ENCODE data around the gene SLC12A9. TPM values are rescaled to one million over a fixed set of nuclear protein-coding genes. Genes with fewer than 3 reads are reported as not detected.

Gene SLC12A9
- polyA plus RNA-seq, 1 donor: 23.5 TPM

DNA sequence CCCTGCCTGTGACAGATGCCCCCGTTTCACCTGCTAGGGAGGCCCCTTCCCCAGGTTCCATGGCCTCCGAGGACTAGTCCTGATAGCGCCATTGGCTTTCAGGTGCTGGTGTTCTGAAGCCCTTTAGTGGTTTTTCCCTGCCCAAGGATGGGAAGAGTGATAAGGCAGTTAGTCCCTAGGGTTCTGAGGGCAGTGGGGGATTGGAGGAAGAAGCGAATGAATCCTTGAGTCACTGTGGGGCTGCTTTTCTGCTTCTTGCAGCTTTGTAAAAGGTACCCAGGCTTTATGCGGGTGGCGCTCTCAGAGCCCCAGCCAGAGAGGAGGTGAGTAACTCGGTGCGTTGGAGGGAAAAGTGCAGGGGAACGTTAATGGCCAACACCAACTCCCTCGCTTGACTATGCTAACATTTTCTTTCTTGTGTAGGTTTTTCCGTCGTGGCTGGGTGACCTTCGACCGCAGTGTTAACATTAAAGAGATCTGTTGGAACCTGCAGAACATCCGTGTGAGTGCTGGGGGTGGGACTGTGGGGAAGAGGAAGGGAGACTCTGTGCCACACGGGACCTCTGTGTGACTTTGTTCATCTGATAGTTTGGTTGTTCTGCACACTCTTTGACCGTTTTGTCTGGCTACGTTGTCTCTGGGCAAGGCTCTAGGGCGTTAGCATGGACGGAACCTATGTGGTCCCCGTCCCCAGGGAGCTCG lies 33.1 kb downstream of the SLC12A9 start:
- no peak for DNase-seq

DNA sequence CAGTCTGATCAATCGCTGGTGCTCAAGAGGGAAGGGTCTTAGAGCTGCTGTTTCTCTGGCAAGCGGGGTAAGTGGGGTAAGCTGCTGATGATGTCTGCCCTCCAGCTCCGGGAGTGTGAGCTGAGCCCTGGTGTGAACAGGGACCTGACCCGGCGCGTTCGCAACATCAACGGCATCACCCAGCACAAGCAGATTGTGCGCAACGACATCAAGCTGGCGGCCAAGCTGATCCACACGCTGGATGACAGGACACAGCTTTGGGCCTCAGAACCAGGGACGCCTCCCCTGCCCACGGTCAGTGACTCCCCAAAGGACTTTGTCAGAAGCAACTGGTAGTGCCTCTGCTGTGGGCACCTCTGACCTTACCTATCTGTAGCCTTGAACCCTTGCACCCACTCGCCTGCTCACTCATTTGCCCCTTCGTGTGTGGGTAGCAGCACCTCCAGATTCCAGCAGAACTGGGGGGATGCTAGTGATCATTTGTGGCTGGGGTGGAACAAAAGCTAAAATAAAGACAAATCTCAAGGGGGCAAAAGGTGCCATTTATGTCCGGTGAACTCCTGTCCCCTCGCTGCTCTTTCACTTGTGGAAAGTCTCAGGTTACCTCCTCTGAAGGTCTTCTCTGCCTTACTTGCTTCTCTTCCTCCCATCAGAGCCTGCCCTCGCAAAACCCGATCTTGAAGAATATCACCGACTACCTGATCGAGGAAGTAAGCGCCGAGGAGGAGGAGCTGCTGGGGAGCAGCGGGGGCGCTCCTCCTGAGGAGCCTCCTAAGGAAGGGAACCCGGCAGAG lies 33.8 kb downstream of the SLC12A9 start:
- DNase-seq: no peak

DNA sequence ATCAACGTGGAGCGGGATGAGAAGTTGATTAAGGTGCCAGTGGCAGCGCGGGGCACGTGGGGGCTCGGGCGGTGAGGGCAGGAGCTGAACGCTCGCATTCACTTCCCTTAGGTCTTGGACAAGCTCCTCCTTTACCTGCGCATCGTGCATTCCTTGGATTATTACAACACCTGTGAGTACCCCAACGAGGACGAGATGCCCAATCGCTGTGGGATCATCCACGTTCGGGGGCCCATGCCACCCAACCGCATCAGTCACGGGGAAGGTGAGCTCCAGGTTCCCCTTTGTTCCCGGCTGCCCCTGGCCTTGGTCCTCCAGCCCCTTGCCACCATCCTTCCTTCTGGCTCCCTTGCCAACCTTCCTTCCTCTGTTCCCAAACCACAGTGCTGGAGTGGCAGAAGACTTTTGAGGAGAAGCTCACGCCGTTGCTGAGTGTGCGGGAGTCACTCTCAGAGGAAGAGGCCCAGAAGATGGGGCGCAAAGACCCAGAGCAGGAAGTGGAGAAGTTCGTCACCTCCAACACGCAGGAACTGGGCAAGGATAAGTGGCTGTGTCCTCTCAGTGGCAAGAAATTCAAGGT lies 34.5 kb downstream of the SLC12A9 start:
- no peak for DNase-seq

DNA sequence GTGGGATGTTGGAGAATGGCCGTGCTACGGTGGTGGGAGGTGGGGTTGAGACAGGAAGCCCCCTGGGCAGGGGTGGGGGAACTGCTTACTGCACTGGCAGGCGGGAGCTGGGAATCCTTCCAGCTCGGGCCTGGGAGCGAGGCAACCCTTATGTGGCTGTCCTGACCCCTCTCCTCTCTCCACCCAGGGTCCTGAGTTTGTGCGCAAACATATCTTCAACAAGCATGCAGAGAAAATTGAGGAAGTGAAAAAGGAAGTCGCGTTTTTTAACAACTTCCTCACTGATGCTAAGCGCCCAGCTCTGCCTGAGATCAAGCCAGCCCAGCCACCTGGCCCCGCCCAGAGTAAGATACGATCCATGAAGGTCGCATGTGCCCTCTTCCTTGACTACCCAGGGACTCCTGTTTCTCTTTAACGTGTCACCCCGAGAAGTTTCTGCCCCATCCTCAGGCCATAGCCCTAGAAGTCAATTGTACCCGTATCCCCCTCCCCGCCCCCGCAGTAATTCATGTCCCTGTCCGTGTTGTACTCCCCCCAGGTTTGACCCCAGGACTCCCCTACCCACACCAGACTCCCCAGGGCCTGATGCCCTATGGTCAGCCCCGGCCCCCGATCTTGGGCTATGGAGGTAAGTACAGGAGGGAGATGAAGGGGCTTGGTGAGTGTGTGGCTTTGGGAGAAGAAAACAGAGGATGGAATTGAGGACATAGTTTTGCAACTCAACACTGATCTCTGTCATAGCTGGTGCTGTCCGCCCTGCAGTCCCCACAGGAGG lies 35.2 kb downstream of the SLC12A9 start:
- no peak for DNase-seq

DNA sequence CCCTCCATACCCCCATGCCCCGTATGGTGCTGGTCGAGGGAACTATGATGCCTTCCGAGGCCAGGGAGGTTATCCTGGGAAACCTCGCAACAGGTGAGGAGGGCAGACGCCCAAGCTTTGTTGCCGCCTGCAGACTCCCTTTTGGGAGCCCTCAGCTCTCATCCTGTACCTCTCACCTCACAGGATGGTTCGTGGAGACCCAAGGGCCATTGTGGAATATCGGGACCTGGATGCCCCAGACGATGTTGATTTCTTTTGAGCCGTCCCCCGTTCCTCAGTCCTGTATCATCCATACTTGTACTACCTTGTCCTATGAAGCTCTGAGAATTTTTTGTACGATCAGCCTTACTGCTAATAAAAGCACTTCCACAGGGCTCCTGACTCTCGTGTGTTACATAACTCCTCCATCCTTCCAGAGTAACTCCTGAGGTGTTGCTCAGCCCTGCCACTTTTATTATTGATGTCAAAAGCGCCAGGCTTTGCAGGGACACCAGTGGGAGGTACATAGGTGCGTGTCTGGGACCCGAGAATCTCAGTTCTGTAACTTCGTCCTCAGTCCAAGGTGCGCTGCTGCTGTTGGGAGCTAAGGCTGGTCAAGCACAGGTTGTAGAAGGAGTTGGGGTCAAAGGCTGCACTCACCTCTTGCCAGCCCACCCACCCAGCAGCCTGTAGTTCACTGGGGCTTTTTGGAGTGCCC lies 35.9 kb downstream of the SLC12A9 start:
- no peak for DNase-seq

DNA sequence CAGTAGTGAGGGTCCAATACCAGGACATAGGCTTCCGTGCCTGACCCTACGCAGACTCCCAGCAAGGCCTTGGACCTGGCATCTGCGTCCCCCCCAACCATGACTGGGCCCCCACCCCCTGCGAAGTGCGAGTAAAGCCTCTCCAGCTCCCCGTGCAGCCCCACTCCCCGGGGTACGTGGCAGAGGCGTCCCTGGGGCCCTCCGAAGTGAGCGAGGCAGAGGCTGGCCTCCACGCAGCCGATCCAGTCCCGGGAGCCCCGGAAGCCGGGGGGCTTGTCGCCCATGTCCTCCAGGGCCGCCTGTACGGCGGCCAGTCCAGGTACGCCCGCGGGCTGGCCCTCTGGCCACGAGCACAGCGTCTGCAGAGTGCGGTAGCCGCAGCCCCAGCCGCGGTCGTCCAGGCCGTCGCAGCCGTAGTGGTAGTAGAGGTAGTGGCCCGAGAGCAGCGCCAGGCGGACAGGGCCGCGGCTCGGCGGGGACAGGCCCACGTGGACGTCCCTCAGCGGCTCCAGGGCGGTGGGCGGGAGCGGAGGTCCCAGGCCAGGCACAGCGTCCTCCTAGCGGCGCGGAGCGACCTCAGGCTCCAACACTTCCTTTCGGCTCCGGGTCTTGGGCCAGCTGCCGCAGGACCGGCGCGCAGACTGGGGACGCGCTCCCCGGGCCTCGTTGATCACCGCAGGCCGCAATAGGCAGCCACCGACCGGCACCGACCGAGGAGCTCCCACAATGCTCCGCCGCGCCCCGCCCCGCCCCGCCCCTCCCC lies 36.7 kb downstream of the SLC12A9 start, which contains the start of gene UFSP1:
UFSP1 (minus strand) TSS at position 728 of the 763 bp plus-strand sequence; CDS start at position 284, 444 bp downstream.
- no peak for DNase-seq

DNA sequence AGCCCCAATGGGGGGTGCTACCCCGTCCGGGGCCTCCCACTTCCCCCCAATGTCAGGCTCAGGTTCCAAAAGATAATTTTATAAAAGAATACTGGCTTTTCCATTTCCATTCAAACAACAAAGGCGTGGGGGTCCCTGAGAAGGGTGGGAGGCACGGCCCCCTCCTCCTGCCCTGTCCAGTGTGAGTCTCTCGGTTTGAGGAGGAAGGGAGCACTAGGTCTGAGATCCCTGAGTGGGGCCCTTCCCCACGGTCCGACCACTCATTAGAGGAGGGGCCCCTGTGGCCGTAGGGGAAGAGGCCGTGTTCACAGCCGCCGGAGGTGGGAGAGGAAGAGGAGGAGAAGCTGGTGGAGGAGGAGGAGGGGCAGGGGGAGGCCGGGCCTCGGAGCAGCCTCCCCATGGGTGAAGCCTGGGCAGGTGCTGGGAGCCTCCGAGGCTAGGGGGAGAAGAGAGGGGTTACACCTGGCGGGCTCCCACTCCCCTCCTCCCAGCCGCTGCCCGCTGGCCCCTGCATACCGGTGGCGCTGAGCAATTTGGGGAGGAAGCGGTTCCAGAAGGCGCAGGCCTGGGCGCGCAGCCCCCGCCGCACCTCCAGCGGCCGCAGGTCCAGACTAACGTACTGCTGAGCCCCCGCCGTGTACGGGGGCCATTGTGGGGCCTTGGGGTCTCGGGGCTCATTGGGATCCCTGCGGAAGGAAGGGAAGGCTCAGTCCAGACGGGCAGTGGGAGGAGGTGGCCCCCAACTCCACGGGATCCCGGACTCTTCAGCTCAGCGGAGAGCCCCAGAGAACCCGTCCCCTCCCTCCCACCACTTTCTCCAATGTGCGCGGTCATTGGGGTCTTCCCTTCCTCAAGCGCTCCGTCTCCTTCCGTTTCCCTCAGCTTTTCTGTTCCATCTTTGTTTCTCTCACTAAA lies 38.4 kb downstream of the SLC12A9 start:
- DNase-seq: no peak

DNA sequence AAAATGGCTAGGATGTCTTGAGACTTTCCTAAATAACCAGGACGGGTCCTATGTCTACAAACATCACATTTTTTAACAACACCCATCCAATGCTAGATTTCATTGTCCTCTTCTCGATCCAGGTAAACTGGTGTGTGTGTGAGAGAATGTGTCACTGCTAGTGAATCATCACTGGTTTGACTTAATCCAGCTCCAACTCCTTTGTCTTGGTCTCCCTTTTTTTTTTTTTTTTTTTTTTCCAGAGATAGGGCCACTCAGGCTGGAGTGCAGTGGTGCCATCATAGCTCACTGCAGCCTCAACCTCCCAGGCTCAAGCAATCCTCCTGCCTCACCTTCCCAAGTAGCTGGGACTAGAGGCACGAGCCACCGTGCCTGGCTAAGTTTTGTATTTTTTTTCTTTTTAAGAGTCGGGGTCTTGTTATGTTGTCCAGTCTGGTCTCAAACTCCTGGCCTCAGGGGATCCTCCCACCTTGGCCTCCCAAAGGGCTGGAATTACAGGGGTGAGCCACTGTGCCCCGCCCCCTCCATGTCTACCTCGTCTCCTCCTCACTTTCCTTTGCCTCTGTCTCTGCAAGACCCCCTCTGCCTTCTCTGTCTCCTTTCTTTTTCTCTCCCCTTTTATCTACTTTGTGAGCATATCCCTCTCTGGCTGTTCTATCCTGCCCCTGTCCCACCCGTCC lies 39.2 kb downstream of the SLC12A9 start:
- no peak for DNase-seq

DNA sequence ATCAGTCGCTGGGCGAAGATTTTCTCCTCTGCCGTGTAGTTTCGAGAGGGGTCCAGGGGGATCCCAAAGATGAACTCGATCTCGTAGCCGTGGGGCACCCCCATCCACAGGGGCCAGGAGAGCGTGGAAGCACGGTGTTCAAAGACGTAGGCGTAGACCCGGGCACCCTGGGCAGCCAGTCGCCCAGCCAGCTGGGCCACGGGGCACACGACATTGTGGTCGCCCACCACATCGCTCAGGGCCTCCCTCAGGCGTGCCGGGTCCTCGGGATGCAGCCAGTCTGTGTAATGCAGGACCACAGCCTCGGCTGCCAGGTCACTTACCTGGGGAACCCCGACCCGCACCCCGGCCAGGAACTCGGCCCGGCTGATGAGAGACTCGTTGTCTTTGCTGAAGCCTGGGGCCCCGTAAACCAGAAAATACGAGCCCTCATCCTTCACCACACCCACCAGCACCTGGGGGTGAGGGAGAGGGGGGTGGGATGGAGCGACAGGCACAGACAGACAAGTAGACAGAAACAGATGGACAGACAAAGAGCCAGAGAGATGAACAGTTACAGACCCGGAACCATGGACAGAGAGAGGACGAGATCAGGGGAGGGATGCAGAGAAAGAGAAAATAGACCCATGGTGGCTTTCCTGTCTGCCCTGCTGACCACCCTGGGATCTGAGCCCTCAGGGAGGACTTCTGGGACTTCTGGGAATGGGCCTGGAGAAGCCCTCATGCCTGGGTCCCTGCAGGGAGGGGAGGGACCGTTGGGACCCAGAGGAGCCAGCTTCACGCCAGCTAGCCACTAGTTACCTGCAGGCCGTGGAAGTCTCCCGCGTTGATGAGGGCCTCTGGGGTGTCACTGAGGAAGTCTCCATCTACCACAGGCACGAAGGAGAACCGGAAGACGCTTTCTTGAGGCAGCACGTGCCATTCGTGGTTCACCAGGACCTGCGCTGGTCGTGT lies 40.1 kb downstream of the SLC12A9 start:
- no peak for DNase-seq

DNA sequence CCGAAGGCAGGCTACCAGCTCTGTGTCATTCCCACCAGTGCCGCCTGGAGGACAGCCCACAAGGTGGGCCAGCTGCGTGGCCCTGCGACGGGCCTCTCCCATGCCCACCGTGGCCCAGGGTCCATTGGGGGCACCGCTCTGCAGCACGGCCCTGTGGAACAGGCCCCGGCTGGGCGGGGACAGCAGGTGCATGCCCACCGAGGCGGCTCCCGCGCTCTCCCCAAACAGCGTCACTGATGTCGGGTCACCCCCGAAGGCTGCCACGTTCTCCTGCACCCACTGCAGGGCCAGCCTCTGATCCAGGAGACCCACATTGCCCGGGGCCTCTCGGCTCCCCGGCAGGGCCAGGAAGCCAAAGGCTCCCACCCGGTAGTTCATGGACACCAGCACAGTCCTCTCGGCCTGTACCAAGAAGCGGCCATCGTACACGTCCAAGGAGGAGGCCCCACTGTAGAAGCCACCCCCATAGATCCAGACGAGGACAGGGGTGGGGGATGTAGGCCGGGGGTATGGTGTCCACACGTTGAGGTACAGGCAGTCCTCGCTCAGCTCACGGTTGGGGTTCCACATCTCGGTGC lies 40.9 kb downstream of the SLC12A9 start:
- DNase-seq: no peak

DNA sequence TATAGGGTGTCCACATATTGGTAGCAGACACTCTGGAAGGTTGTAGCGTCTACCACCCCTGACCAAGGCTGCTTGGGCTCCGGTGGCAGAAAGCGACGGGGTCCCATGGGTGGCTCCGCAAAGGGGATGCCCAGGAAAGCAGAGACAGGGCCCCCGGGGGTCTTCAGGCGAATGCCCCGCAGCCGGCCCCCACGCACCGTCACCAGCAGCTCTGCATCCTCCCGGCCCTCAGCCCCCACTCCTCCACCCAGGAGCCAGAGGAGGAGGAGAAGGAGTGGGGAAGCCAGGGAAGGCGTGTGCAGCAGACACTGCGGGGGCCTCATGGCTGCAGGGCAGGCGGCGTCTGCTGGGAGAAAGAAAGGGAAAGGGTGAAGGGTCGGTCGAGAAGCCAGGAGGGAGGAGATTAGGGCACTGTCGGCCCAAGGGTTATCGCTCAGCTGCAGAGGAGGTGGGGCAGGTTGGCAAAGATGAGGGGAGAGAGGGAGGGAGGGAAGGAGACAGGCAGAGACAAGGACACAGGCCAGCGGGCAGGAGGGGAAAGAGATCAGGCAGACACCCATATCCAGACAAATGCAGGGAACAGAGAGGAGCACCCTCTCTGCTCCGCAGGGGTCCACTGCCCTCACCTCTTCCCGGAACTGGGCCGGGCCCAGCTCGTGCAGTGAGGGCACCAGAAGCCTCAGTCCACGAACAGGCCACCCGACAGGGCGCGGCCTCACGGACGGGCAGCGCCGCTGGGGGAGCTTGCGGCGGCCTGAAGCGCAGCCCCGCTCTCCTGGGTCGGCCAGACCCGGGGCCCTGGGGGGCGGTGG lies 41.6 kb downstream of the SLC12A9 start:
- no peak for DNase-seq

DNA sequence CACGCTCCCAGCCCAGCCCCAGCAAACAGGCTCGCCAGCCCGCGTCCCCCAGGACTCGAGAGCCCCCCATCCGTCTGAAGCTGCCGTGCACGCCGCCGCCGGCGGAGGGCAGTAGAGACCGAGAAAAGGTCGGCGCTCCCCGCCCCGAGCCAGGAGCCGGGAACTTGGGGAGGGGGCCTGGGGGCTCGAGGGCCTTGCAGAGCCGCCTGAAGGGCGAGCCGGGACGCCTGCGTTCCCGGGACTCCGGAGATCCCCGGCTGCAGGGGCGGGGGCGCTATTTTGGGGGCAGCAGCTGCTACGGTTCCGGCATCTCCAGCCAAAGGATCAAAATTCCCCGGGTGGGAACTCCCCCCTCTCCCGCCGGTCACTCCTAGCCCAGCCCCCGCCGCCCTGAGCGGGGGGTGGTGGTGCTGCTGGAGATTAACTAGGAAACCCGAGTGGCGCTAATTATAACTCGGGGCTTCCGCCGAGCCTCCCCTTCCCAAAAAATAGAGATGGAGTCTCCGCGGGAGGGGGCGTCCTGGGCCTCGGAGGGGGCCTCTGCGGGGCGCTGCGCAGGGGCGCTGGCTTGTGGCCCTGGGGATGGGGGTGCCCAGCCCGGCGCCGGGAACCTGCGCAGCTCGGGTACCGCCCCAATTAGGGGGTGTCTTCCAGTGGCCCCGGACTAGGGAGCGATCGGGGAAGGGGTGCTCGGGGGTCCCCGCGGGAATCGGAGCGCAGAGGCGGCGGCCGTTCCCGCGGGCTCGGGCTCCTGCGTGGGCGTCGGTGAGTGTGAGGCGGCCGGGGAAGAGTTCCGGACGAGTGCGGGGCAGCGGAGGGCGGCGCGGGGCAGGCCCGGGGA lies 42.6 kb downstream of the SLC12A9 start:
- DNase-seq: no peak

DNA sequence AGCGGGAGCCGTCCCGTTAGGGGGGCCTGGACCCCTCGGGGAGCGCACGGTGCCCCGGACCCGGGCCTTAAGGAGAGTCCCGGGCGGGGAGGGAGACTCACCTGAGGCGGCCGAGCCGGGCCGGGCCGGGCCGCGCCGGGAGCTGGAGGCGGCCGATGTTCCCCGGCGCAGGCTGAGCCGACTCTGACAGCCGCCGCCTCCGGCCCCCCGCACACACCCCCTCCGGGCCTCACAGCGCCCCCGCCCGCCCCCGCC lies 43.1 kb downstream of the SLC12A9 start, which contains the start of gene ACHE:
ACHE (minus strand) TSS at position 188 of the 255 bp plus-strand sequence. CDS start 1,656 bp downstream, outside the sequence.
- DNase-seq: no peak

DNA sequence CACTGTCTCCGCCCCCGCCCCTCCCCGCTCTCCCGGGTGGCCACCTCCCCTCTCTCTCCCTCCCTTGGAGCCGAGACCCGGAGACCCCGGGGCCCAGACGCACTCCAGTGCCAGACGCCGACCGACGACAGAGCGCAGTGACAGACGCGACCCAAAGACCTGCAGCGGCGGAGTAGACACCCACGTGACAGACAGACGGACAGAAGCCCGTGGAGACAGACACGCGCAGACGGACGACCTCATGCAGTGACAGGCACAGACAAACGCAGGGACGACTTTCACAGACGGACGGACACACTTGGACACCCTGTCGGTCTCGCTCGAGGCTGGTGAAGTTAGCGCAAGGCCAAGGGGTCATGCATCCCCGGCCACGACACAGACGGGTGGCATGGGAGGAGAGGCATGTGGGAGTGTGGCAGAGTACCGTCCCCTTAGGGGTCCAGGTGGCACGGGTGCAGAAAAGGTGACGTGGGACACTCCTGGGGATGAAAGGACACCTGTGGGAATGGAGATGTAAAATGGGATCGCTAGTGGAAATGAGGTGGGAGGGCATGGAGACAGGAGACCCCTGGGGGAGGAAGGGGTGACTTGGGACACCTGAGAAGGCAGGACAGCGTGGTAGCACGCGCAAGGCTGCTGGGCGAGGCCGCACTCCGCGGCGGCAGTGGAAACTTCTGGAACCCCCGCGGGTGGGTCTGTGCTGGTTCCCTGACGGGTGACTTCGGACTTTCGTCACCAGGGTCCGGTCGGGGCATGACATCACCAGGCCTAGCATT lies 43.6 kb downstream of the SLC12A9 start:
- DNase-seq: no peak
